SK-N-SH treated with all-trans-retinoic acid at 6 μM for 48 hours (cell line): ENCODE data around the gene CEP43.

Experiments
- ATAC-seq: fragments of 200-7000 bp; cut with Tn5 transposase; 3 replicates; pipeline ENCODE4 v1.9.1; 2020; ENCODE audit warnings: mild to moderate bottlenecking, moderate library complexity
- ARNTL ChIP-seq: fragments of 450-650 bp; formaldehyde crosslinking; IDR thresholded peaks from 2 replicates; pipeline ENCODE4 v1.5.0; 2020; ENCODE audit warnings: low read depth, mild to moderate bottlenecking, moderate library complexity, borderline replicate concordance
- BACH2 ChIP-seq: fragments of 250-450 bp; sonication (Bioruptor Pico); IDR thresholded peaks from 2 replicates; pipeline ENCODE4 v1.9.0; 2021; ENCODE audit warnings: mild to moderate bottlenecking, borderline replicate concordance
- CSDC2 ChIP-seq: fragments of 250-450 bp; sonication (Bioruptor Pico); IDR thresholded peaks from 2 replicates; pipeline ENCODE4 v1.5.0; 2020; ENCODE audit warnings: mild to moderate bottlenecking, moderate library complexity
- CSRNP3 ChIP-seq: fragments of 250-450 bp; sonication (Bioruptor Pico); IDR thresholded peaks from 2 replicates; pipeline ENCODE4 v1.5.1; 2021; ENCODE audit warnings: mild to moderate bottlenecking, moderate library complexity
- ESRRG ChIP-seq: fragments of 250-450 bp; sonication (Bioruptor Pico); IDR thresholded peaks from 2 replicates; pipeline ENCODE4 v1.6.1; 2021; ENCODE audit warnings: mild to moderate bottlenecking
- GLIS3 ChIP-seq: fragments of 250-450 bp; sonication (Bioruptor Pico); IDR thresholded peaks from 2 replicates; pipeline ENCODE4 v1.5.0; 2020; ENCODE audit warnings: mild to moderate bottlenecking, moderate library complexity
- ISL1 ChIP-seq: fragments of 250-450 bp; sonication (Bioruptor Pico); IDR thresholded peaks from 2 replicates; pipeline ENCODE4 v2.1.2; 2022; ENCODE audit warnings: mild to moderate bottlenecking, moderate library complexity
- OSR1 ChIP-seq: fragments of 250-450 bp; sonication (Bioruptor Pico); IDR thresholded peaks from 2 replicates; pipeline ENCODE4 v1.8.0; 2022; ENCODE audit warnings: moderate library complexity, mild to moderate bottlenecking, inconsistent platforms
- POU6F1 ChIP-seq: fragments of 250-450 bp; sonication (Bioruptor Pico); IDR thresholded peaks from 2 replicates; pipeline ENCODE4 v1.8.0; 2021; ENCODE audit warnings: low read depth, mild to moderate bottlenecking, moderate library complexity, borderline replicate concordance
- PPARA ChIP-seq: fragments of 250-450 bp; sonication (Bioruptor Pico); IDR thresholded peaks from 2 replicates; pipeline ENCODE4 v1.5.0; 2020; ENCODE audit warnings: mild to moderate bottlenecking, borderline replicate concordance
- RARB ChIP-seq: fragments of 250-450 bp; sonication (Bioruptor Pico); IDR thresholded peaks from 2 replicates; pipeline ENCODE4 v1.8.0; 2021; ENCODE audit warnings: mild to moderate bottlenecking, moderate library complexity
- SNAI2 ChIP-seq: fragments of 250-450 bp; sonication (Bioruptor Pico); IDR thresholded peaks from 2 replicates; pipeline ENCODE4 v1.5.0; 2020; ENCODE audit warnings: mild to moderate bottlenecking, moderate library complexity
- TCF4 ChIP-seq: fragments of 250-450 bp; sonication (Bioruptor Pico); IDR thresholded peaks from 2 replicates; pipeline ENCODE4 v1.8.0; 2021; ENCODE audit warnings: mild to moderate bottlenecking, moderate library complexity, borderline replicate concordance
- TOX ChIP-seq: fragments of 250-450 bp; sonication (Bioruptor Pico); IDR thresholded peaks from 2 replicates; pipeline ENCODE4 v1.8.0; 2021; ENCODE audit warnings: mild to moderate bottlenecking, moderate library complexity, borderline replicate concordance
- ZC3H10 ChIP-seq: fragments of 250-450 bp; sonication (Bioruptor Pico); IDR thresholded peaks from 2 replicates; pipeline ENCODE4 v1.5.1; 2021; ENCODE audit warnings: mild to moderate bottlenecking, moderate library complexity
- ZFP3 ChIP-seq: fragments of 250-450 bp; sonication (Bioruptor Pico); IDR thresholded peaks from 2 replicates; pipeline ENCODE4 v1.5.0; 2020; ENCODE audit warnings: mild to moderate bottlenecking, moderate library complexity
- ZFP30 ChIP-seq: fragments of 450-650 bp; formaldehyde crosslinking; IDR thresholded peaks from 2 replicates; pipeline ENCODE4 v1.5.0; 2022; ENCODE audit warnings: mild to moderate bottlenecking, moderate library complexity
- ZNF565 ChIP-seq: fragments of 450-650 bp; formaldehyde crosslinking; conservative IDR thresholded peaks from 2 replicates; pipeline ENCODE4 v1.5.0; 2020; ENCODE audit warnings: low read depth, mild to moderate bottlenecking, moderate library complexity
- ZNF70 ChIP-seq: fragments of 450-650 bp; formaldehyde crosslinking; IDR thresholded peaks from 2 replicates; pipeline ENCODE4 v1.5.0; 2020; ENCODE audit warnings: mild to moderate bottlenecking, moderate library complexity
- ZNF8 ChIP-seq: fragments of 450-650 bp; formaldehyde crosslinking; IDR thresholded peaks from 2 replicates; pipeline ENCODE4 v1.5.0; 2020; ENCODE audit warnings: mild to moderate bottlenecking, moderate library complexity
- TF ChIP-seq, protein P1 (sequence below): fragments of 250-450 bp; sonication (Bioruptor Pico); IDR thresholded peaks from 2 replicates; pipeline ENCODE4 v1.8.0; 2020; ENCODE audit warnings: mild to moderate bottlenecking, moderate library complexity, borderline replicate concordance
- TF ChIP-seq, protein P2 (sequence below): fragments of 250-450 bp; sonication (Bioruptor Pico); IDR thresholded peaks from 2 replicates; pipeline ENCODE4 v1.5.1; 2020; ENCODE audit warnings: low read depth, mild to moderate bottlenecking, moderate library complexity

CEP43 gene

DNA sequence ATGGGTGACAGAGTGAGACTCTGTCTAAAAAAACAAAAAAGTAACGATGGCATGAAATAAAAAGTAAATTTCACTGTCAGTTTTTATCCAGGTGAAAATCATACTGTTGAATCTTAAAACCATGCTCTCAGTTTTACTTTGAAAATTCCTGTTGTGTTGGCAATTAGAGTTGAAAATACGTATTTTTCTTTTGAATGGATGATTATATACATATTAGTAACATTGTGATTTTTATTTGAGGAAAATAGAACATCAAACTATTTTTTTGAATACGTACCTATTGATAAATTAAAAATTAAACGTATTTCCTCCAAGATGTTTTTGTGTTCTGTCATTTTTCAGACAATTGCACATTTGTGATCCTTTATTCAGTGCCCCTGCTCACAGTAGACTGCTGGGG, 14.7 kb downstream of the CEP43 start:
- ATAC-seq: no peak
- TF ChIP-seq RARB (CRISPR knock-in tag) (no peak), ZNF8 (CRISPR knock-in tag) (no peak), ZC3H10 (CRISPR knock-in tag) (no peak), TOX (CRISPR knock-in tag) (no peak), CSDC2 (no peak), GLIS3 (CRISPR knock-in tag) (no peak), ESRRG (no peak), ARNTL (no peak), CSRNP3 (no peak), BACH2 (CRISPR knock-in tag) (no peak)

- ATAC-seq: no peak
Measured at GRCh38 chr6:167015302-167015701, 16.1 kb downstream of the CEP43 start.

GRCh38 chr6:167020206-167020605, 21.0 kb downstream of the CEP43 start:
- ATAC-seq: no peak
- TF ChIP-seq, protein P1, sequence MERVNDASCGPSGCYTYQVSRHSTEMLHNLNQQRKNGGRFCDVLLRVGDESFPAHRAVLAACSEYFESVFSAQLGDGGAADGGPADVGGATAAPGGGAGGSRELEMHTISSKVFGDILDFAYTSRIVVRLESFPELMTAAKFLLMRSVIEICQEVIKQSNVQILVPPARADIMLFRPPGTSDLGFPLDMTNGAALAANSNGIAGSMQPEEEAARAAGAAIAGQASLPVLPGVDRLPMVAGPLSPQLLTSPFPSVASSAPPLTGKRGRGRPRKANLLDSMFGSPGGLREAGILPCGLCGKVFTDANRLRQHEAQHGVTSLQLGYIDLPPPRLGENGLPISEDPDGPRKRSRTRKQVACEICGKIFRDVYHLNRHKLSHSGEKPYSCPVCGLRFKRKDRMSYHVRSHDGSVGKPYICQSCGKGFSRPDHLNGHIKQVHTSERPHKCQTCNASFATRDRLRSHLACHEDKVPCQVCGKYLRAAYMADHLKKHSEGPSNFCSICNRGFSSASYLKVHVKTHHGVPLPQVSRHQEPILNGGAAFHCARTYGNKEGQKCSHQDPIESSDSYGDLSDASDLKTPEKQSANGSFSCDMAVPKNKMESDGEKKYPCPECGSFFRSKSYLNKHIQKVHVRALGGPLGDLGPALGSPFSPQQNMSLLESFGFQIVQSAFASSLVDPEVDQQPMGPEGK (CRISPR knock-in tag): no peak
- TF ChIP-seq CSDC2: no peak
- no peak for TF ChIP-seq ZNF565 (CRISPR knock-in tag)
- no peak for TF ChIP-seq ISL1 (CRISPR knock-in tag)
- no peak for TF ChIP-seq TCF4 (CRISPR knock-in tag)
- TF ChIP-seq ESRRG: no peak
- TF ChIP-seq, protein P2, sequence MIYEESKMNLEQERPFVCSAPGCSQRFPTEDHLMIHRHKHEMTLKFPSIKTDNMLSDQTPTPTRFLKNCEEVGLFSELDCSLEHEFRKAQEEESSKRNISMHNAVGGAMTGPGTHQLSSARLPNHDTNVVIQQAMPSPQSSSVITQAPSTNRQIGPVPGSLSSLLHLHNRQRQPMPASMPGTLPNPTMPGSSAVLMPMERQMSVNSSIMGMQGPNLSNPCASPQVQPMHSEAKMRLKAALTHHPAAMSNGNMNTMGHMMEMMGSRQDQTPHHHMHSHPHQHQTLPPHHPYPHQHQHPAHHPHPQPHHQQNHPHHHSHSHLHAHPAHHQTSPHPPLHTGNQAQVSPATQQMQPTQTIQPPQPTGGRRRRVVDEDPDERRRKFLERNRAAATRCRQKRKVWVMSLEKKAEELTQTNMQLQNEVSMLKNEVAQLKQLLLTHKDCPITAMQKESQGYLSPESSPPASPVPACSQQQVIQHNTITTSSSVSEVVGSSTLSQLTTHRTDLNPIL: no peak

More at GRCh38 chr6:167015302-167015701, 16.1 kb downstream of the CEP43 start:
- TF ChIP-seq ISL1 (CRISPR knock-in tag) (no peak), BACH2 (CRISPR knock-in tag) (no peak), GLIS3 (CRISPR knock-in tag) (no peak), ARNTL (no peak), ZC3H10 (CRISPR knock-in tag) (no peak), ZNF565 (CRISPR knock-in tag) (no peak)
- TF ChIP-seq, protein P2: no peak

- TF ChIP-seq ZFP3 (CRISPR knock-in tag) (no peak), ZNF565 (CRISPR knock-in tag) (no peak), CSRNP3 (no peak), CSDC2 (no peak), ZC3H10 (CRISPR knock-in tag) (no peak), GLIS3 (CRISPR knock-in tag) (no peak), BACH2 (CRISPR knock-in tag) (no peak), ZFP30 (CRISPR knock-in tag) (no peak)
- no peak for ATAC-seq
Measured at GRCh38 chr6:167027308-167027707, 28.1 kb downstream of the CEP43 start.

DNA sequence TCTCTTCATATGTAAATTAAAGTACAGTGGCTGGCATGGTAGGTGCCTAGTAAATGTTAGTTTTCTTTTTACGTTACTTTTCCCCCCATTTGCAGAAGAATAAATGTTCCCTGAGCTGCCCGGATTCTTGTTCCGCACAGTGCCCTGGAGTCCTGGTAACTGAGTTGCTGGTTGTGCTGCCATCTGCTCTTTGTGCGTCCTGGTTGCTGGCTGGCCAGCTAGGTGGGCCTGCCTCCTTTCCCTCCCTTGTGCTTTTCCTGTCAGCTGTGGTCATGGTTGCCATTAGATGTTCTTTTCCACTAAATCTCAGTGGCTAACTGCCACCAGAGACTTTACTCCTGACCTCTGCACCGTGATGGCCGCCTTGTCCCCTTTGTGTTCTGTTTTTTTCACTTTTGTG, 28.6 kb downstream of the CEP43 start:
- ATAC-seq: no peak
- no peak for TF ChIP-seq CSRNP3
- TF ChIP-seq ZC3H10 (CRISPR knock-in tag): no peak
- no peak for TF ChIP-seq SNAI2 (CRISPR knock-in tag)
- no peak for TF ChIP-seq ZFP3 (CRISPR knock-in tag)
- no peak for TF ChIP-seq BACH2 (CRISPR knock-in tag)
- TF ChIP-seq OSR1: no peak
- no peak for TF ChIP-seq ESRRG
- no peak for TF ChIP-seq ISL1 (CRISPR knock-in tag)
- TF ChIP-seq ZNF565 (CRISPR knock-in tag): no peak
- no peak for TF ChIP-seq ZNF8 (CRISPR knock-in tag)
- TF ChIP-seq ZNF70 (CRISPR knock-in tag): no peak
- TF ChIP-seq PPARA (CRISPR knock-in tag): no peak
- TF ChIP-seq ARNTL: no peak
- TF ChIP-seq POU6F1 (CRISPR knock-in tag): no peak
- no peak for TF ChIP-seq RARB (CRISPR knock-in tag)
- no peak for TF ChIP-seq GLIS3 (CRISPR knock-in tag)
- TF ChIP-seq ZFP30 (CRISPR knock-in tag): no peak
